Sigmoid colon (tissue), 7 donors: ENCODE measurements around the gene PRPF40B. TPM values are rescaled to one million over a fixed set of nuclear protein-coding genes. Genes with fewer than 3 reads are reported as not detected.
A peak's percentile ranks its signal among the peaks of the same experiment; 100 is the strongest.

Source experiments
- DNase-seq: peaks from one replicate; pipeline ENCODE4 v3.0.0-alpha.2; 2019
- H3K27ac ChIP-seq, 4 donors: fragments of 200-600 bp; sonication (generic); one replicate each; pipeline ENCODE4 v1.5.1; 2016 to 2019; ENCODE audit warnings: mild to moderate bottlenecking in 1 of 4
- H3K27me3 ChIP-seq, 3 donors: fragments of 200-600 bp; sonication (generic); one replicate each; pipeline ENCODE4 v1.5.1; 2019; ENCODE audit warnings: mild to moderate bottlenecking in 1 of 3
- H3K36me3 ChIP-seq, 4 donors: fragments of 200-600 bp; sonication (generic); one replicate each; pipeline ENCODE4 v1.5.1; 2016 to 2019
- H3K4me1 ChIP-seq, 4 donors: fragments of 200-600 bp; sonication (generic); one replicate each; pipeline ENCODE4 v1.5.1; 2017 to 2019
- H3K4me3 ChIP-seq, 4 donors: fragments of 200-600 bp; sonication (generic); one replicate each; pipeline ENCODE4 v1.5.1; 2017 to 2019; ENCODE audit warnings: mild to moderate bottlenecking in 2 of 4, moderate library complexity in 1 of 4
- H3K9me3 ChIP-seq, 4 donors: fragments of 200-600 bp in 3 of 4; sonication (generic) in 3 of 4; one replicate each; pipeline versions ENCODE4 v1.5.1 to v1.6.1; 2013 to 2019
- EP300 ChIP-seq, 4 donors: sonication (generic); formaldehyde crosslinking; IDR thresholded peaks; one replicate each; pipeline ENCODE4 v1.6.1; 2017; ENCODE audit warnings: antibody characterized with exemption in 4 of 4
- POLR2A ChIP-seq, 2 donors: fragments of 450-650 bp; IDR thresholded peaks; one replicate each; pipeline ENCODE4 v1.6.1; 2016; ENCODE audit warnings: antibody characterized with exemption in 2 of 2, mild to moderate bottlenecking in 2 of 2, moderate library complexity in 2 of 2
- POLR2AphosphoS5 ChIP-seq, 4 donors: sonication (generic); formaldehyde crosslinking; IDR thresholded peaks; one replicate each; pipeline ENCODE4 v1.6.1; 2017; ENCODE audit warnings: antibody characterized with exemption in 4 of 4
- WGBS, 2 donors: extraction: QIAGEN DNeasy Blood & Tissue Kit; methylation state at CpG; one replicate each; pipeline ENCODE4 v1.1.7; 2013; 5-methylcytosine and 5-hydroxymethylcytosine counted together
- intact Hi-C: fragments of 100-400 bp; cut with DNase I; formaldehyde crosslinking; loops from one replicate; pipeline ENCODE4 v1.15.1; 2023
- polyA plus RNA-seq, 3 donors: library from polyadenylated mRNA; stranded (reverse); fragments of 200-250 nt; gene quantifications; one replicate each; pipeline ENCODE4 v1.2.3, GENCODE V29; 2013
- total RNA-seq, 4 donors: library from RNA; depleted of rRNA; stranded (reverse); fragments of >200 nt; gene quantifications; one replicate each; pipeline ENCODE4 v1.1.0, GENCODE V29; 2016
- TF ChIP-seq, protein P1 (sequence below), 4 experiments: fragments of 450-650 bp in 3 of 4; fragments of 200-600 bp in 1 of 4; IDR thresholded peaks; one replicate each; pipeline ENCODE4 v1.5.1; 2016 to 2019; ENCODE audit warnings: antibody characterized with exemption in 4 of 4, mild to moderate bottlenecking in 3 of 4, moderate library complexity in 2 of 4
- donor health status: healthy with polysubstance abuse.
- donor health status: Bipolar disorder and iron deficiency.
- donor health status: healthy.

The PRPF40B gene
- total and polyA plus RNA-seq, 7 donors, result 1.4 to 27.5 (median 13.3) TPM

DNA sequence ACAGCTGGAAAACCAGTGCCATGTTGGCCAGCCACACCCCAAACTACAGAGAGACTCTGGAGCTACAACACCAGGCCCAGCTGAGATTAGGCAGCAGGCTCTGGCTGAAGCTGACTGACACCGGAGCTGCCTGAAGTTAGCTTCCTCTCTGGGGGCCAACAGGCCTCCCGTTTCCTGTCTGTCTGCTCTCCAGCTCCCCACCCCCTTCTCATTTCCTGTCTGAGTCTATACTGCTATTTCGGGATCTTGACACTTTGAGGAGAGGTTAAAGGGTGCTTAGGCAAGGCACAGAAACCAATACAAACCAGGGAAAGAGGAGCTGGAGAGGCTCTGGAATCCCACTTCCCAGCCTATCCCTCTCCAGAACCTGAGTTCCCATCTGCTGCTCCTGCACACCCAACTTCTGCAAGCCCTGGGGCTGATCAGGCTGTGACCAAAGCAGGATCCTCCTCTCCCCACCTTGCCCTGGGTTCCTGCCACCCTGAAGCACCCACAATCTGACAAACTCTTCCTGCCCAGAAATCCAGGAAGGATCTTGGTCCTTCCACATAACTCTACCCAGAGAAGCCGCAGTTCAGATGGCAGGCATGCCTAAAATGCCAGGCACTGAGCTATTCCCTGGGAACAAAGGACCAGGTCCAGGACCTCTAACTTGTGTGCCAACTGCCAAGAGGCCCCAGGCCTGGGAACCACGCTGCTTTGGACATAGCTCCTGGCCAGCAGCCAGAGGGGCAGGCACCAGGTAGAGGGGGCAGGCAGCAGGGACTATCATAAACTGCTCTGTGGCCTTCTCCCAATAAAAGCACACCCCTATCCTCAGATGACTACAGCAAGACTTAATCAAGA, 39.9 kb downstream of the PRPF40B start:
- intact Hi-C loops, result no loop called here
- no peak for TF ChIP-seq POLR2A (IDR thresholded peaks at IDR 0.05)
- peak; percentile 9 to 42 (median 26) for TF ChIP-seq POLR2AphosphoS5 (IDR thresholded peaks at IDR 0.05)
- TF ChIP-seq, protein P1, sequence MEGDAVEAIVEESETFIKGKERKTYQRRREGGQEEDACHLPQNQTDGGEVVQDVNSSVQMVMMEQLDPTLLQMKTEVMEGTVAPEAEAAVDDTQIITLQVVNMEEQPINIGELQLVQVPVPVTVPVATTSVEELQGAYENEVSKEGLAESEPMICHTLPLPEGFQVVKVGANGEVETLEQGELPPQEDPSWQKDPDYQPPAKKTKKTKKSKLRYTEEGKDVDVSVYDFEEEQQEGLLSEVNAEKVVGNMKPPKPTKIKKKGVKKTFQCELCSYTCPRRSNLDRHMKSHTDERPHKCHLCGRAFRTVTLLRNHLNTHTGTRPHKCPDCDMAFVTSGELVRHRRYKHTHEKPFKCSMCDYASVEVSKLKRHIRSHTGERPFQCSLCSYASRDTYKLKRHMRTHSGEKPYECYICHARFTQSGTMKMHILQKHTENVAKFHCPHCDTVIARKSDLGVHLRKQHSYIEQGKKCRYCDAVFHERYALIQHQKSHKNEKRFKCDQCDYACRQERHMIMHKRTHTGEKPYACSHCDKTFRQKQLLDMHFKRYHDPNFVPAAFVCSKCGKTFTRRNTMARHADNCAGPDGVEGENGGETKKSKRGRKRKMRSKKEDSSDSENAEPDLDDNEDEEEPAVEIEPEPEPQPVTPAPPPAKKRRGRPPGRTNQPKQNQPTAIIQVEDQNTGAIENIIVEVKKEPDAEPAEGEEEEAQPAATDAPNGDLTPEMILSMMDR (IDR thresholded peaks at IDR 0.05), result no peak
- TF ChIP-seq EP300 (IDR thresholded peaks at IDR 0.05), result no peak
- peak overlapping the region; percentile 43 to 72 (median 58) for H3K27ac ChIP-seq
- no peaks in the 10 kb centered on the region for H3K27me3 ChIP-seq
- H3K4me1 ChIP-seq, result peaks cover 0 to 25% (median 12%) of the 10 kb centered on the region in 4 donors
- H3K4me3 ChIP-seq, result no peak overlapping the region
- peaks cover 0 to 14% (median 0%) of the 10 kb centered on the region in 4 donors for H3K36me3 ChIP-seq
- no peaks in the 10 kb centered on the region for H3K9me3 ChIP-seq
- peak; percentile 84 for DNase-seq
- 30 to 68% methylated on average over 5 of the region's 5 CpGs for WGBS, 2 donors

DNA sequence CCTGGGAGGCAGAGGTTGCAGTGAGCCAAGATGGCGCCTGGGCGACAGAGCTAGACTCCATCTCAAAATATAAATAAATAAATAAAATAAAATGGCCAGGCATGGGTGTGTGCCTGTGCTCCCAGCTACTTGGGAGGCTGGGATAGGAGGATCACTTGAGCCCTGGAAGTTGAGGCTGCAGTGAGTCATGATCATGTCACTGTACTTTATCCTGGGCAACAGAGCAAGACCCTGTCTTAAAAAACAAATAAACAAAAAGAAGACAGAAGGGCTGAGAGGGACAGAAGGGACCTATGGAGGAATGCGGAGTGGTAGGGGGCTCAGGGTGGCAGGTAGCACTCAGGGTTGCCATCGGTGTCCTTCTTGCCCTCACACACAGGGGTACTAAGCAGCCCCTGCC, 40.8 kb downstream of the PRPF40B start:
- no peaks in the 10 kb centered on the region for H3K27me3 ChIP-seq
- TF ChIP-seq EP300 (IDR thresholded peaks at IDR 0.05) (no peak), POLR2AphosphoS5 (IDR thresholded peaks at IDR 0.05) (no peak)
- TF ChIP-seq, protein P1 (IDR thresholded peaks at IDR 0.05), result no peak
- H3K36me3 ChIP-seq, result peaks cover 0 to 6% (median 0%) of the 10 kb centered on the region in 4 donors
- no peak overlapping the region for H3K27ac ChIP-seq
- peaks cover 0 to 25% (median 12%) of the 10 kb centered on the region in 4 donors for H3K4me1 ChIP-seq
- 97 to 98% methylated on average over 4 of the region's 4 CpGs for whole genome bisulfite sequencing, 2 donors
- no peak overlapping the region for H3K4me3 ChIP-seq
- DNase-seq, result no peak
- no peaks in the 10 kb centered on the region for H3K9me3 ChIP-seq
- intact Hi-C loops, result no loop called here

- intact Hi-C loops, result no loop called here
- DNase-seq, result no peak
- 78 to 89% methylated on average over 4 of the region's 4 CpGs for WGBS, 2 donors
- no peak overlapping the region for H3K27ac ChIP-seq
- H3K9me3 ChIP-seq, result no peaks in the 10 kb centered on the region
- H3K4me1 ChIP-seq, result peaks cover 0 to 25% (median 12%) of the 10 kb centered on the region in 4 donors
- no peak for TF ChIP-seq POLR2A (IDR thresholded peaks at IDR 0.05)
- no peak for TF ChIP-seq EP300 (IDR thresholded peaks at IDR 0.05)
- peak in 1 of 4 donors; percentile 15 for TF ChIP-seq POLR2AphosphoS5 (IDR thresholded peaks at IDR 0.05)
- H3K36me3 ChIP-seq, result peaks cover 0 to 6% (median 0%) of the 10 kb centered on the region in 4 donors
- H3K27me3 ChIP-seq, result no peaks in the 10 kb centered on the region
- H3K4me3 ChIP-seq, result no peak overlapping the region
Measured at GRCh38 chr12:49664591-49665239, 41.4 kb downstream of the PRPF40B start.

DNA sequence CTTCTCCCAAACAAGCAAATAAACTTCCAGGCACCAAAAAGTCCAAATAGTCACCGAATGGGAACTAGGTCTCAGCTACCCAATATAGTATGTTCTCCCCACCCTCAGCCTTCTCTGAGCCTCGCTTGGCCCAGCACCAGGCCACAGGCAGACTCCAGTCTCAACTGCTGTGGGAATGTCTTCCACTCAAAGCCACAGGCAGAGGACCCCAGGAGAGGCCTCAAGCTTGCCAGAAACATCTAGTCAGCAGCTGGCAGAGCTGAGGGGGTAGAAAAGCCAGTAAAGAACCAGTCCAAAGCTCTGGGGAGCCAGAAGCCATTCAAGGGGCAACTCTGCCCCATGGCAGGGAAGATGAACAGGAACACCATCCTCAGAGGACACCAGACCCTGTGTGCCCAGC, 42.0 kb downstream of the PRPF40B start:
- no peak overlapping the region for H3K27ac ChIP-seq
- no peaks in the 10 kb centered on the region for H3K27me3 ChIP-seq
- no peak overlapping the region for H3K4me3 ChIP-seq
- DNase-seq, result no peak
- no peaks in the 10 kb centered on the region for H3K9me3 ChIP-seq
- intact Hi-C loops, result no loop called here
- H3K4me1 ChIP-seq, result peaks cover 0 to 25% (median 13%) of the 10 kb centered on the region in 4 donors
- peaks cover 0 to 6% (median 0%) of the 10 kb centered on the region in 4 donors for H3K36me3 ChIP-seq
- TF ChIP-seq, protein P1 (IDR thresholded peaks at IDR 0.05), result no peak
- TF ChIP-seq POLR2A (IDR thresholded peaks at IDR 0.05) (no peak), EP300 (IDR thresholded peaks at IDR 0.05) (no peak), POLR2AphosphoS5 (IDR thresholded peaks at IDR 0.05) (no peak)
- WGBS, 2 donors, result 83 to 90% methylated on average over 2 of the region's 2 CpGs

DNA sequence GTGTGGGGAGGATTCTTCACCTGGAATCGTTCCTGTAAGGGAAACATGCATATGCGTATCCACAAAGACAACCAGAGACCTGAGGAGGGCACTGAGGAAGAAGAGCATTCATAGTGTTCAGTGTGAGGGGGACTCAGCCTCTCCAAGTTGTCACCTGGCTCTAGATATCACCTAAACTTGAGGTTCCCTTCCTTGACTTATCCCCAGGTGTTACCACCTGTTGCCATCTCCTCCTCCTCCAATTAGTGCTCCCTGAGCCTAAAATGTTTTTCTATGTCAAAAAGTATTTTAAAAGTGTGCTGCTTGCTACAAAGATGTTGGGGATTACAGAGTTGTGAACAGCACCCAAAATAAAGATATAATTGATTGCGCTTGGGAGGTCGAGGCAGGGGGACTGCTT, 42.8 kb downstream of the PRPF40B start:
- DNase-seq, result no peak
- intact Hi-C loops, result no loop called here
- Histone ChIP-seq H3K27ac (no peak overlapping the region), H3K27me3 (no peaks in the 10 kb centered on the region), H3K4me3 (no peak overlapping the region), H3K4me1 (peaks cover 0 to 32% (median 19%) of the 10 kb centered on the region in 4 donors), H3K9me3 (no peaks in the 10 kb centered on the region), H3K36me3 (peaks cover 0 to 6% (median 0%) of the 10 kb centered on the region in 4 donors)
- no peak for TF ChIP-seq POLR2AphosphoS5 (IDR thresholded peaks at IDR 0.05)
- no peak for TF ChIP-seq EP300 (IDR thresholded peaks at IDR 0.05)
- TF ChIP-seq, protein P1 (IDR thresholded peaks at IDR 0.05), result no peak
- no peak for TF ChIP-seq POLR2A (IDR thresholded peaks at IDR 0.05)
- 93 to 96% methylated on average over 4 of the region's 4 CpGs for WGBS, 2 donors
